Measurements from ENCODE around the gene TWNK.
"Not testable (repeated sequence)": the region's sequence is repeated elsewhere in the genome, so short reads cannot be mapped to it uniquely, and the experiment has no call there.

The TWNK gene

DNA sequence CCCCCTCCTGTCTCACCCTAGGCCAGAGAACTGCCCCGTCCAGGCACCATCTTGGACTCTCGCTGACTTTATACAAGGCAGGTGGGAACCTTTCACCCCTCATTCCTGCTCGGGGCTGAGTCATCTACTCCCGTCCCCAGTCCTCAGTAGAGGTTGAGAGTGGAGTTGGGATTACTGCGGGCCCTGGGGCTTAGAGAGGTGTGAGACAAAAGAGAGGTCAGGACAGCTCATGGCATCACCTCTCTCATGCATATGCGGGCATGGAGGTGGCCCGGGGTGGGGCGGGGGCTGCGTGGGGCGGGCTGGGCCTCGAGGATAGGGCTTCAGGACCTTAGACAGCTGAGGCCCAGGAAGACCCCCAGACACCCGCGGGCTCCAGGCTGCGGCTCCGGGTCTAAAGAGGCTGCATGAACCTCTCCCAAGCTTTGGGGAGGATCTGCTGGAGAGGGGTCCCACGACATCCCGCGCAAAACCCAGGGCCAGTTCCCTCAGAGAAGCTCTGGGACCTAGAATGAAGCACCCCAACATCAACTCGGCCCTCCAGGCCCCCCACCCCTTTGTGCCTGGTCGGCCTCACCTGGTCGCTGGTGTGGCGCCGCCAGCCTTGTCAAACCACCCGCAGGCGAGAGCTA is 43.3 kb downstream of the TWNK start:
- no peak for DNase-seq (ENCODE audit: low read depth)

DNA sequence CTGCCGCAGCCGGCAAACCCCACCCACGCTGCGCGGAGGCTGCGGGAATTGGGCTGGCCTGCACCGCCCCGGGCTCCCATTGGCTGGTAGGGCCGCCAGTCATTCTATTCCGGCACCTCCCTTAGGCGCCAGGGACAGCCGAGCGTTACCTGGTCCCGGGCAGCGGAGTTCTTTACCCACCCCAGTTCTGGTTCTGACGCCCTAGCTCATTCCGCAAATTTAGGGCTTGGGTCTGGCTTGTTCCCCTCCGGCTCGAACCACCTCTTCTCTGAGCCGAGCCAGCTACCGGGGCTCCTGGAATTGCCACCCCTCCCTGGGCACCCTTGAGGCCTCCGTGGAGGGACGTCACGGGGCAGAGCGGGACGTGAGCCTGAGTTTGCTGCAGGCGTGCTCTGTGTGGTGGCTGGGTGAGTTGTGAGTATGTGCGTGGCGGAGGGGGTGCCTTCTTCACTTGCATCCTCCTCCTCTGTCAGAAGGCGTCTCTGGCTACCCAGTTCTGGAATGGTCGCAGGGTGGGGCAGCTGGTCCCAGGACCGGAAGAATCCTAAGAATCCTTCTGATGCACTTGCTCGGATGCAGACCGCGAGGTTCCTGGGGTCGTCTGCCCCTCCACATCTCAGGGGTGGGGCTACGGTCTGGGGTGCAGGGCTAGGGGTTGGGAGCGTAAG is 43.9 kb downstream of the TWNK start, which contains the start of the genes PDZD7 and SFXN3:
Gene PDZD7, minus strand, starts transcription at position 2 of the 668 bp plus-strand sequence. CDS start 910 bp downstream, outside the sequence.
Gene SFXN3, plus strand, starts transcription at position 107 of the 668 bp plus-strand sequence. CDS start 3,461 bp downstream, outside the sequence.
- DNase-seq (ENCODE audit: low read depth): no peak

DNA sequence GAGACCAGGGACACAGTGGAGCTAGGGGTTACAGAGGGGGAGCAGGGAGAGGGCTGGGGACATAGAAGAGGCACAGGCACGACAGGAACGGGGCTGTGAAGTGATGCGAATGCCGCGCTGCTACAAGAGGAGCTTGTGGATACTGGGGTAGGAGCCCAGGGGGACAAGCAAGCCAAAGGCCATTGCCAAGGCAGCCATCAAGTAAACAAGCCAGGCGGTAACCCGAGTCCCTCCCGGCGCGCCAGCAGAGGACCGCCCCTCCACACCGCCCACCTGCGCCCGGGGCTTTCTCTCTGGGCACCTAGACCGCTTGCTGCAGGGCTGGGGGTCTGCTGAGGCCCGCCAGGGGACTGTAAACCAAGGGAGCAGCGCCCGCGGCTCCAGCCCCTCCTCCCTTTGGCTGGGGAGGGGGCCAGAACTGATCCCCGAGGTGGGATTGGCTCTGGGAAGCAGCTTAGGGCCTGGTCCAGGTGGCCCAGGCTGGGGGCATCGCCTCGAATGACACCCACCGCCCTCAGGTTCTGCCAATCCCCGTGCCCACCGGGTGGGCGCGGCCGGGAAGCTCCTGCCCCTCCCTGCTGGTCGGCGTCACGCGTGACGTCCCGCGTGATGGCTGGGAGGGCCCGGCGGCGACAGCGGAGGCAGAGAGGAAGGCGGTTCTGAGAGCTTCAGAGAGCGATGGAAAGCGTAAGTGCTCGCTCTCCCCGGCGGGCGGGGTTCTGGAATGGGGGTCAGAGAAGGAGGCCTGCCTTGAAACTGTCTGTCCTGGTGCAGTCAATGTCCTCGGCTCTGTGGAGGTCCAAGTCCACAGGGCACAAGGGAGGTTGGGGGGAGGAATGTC is 44.7 kb downstream of the TWNK start:
- no peak for DNase-seq (ENCODE audit: low read depth)

DNA sequence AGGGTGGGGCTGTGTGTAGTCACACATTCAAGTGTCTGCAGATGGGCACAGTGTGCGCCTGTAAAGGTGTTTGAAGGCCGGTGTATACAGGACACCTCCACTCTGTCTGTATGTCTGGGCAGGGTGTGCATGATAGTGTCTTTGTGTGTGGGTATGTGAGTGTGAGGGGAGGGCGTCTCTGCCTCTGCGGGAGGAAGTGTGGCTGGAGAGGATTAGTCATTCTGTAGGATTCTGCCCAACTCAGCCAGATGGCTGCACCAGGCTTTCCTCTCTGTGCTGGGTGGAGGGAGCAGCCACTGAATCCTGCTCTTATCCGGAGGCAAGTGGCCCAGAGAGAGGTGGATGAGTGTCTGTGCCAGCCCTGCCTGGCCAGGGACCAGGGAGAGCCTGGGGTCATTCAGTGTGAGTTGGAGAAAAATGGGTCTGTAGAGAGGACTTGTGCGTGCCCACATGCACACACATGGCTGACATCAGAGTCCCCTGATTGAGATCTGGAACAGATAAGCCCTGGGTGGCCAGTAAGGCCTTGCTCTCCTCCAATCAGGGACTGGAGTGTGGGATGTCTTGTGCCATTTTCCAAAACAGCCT is 45.4 kb downstream of the TWNK start:
- no peak for DNase-seq (ENCODE audit: low read depth)

DNA sequence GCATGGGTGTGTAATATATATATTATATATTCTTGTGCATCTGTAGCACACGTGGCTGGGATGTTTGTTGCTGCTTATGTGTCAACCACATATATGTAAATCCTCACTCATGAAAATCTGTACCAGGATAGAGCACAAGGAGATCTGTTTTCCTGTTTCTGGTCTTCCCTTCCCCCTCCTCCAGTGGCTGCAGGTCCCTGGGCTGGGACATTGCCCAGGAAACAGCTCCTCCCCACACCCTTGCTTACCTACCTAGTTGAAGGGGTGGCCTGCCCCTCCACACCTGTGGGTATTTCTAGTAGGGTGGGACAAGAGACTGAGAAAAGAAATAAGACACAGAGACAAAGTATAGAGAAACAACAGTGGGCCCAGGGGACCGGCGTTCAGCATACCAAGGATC is 45.9 kb downstream of the TWNK start:
- no peak for DNase-seq (ENCODE audit: low read depth)

DNA sequence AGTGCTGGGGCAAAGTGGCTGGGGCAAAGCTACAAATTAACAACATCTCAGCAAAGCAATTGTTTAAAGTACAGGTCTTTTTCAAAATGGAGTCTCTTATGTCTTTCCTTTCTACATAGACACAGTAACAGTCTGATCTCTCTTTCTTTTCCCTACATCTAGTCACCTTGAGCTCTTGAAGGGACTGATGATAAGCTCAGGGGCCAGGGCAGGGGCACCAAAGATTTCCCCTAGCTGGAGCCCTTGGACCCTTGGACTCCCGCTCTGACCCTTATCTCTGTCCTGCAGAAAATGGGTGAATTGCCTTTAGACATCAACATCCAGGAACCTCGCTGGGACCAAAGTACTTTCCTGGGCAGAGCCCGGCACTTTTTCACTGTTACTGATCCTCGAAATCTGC is 47.1 kb downstream of the TWNK start:
- DNase-seq (ENCODE audit: low read depth): not testable (repeated sequence)

DNA sequence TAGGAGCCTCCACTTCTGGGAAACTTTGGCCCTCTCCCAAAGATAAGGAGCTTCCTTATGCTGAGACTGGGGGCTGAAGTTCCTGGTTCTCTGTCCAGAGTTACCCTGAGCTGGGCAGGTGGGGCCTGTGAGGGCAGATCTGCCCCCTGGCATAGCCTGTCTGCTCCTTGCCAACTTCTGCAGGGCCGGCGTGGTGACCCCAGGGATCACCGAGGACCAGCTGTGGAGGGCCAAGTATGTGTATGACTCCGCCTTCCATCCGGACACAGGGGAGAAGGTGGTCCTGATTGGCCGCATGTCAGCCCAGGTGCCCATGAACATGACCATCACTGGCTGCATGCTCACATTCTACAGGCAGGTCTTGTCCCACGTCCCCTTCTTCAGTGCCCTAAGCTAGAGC is 48.0 kb downstream of the TWNK start:
- DNase-seq (ENCODE audit: low read depth): no peak

DNA sequence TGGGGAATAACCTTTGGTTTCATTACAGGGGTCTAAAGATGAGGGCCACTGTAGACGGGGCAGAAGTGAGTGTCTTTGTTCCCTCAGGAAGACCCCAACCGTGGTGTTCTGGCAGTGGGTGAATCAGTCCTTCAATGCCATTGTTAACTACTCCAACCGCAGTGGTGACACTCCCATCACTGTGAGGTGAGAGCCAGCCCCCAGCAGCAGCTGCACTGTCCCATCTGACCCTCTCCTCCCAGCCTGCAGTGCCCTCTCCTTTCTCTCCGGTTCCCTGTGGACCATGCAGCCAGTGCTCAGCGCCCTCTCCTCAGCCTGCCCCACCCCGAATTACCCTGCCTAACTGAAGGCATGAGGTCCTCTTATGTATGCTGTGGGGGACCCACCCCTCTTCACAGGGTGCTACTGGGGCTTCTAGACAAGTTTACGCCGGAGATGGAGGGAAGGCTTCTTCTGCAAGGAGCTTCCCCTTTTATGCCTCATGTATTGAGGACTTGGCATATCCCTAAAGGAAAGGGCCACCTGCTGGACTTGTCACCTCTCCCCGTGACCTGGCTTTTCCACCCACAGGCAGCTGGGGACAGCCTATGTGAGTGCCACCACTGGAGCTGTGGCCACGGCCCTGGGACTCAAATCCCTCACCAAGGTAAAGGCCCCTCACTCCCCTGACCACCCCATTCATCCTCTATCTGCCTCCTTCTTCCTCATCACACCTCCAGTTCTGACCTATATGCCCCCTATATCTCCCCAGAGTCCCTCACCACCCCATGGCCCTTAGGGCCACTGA is 48.8 kb downstream of the TWNK start:
- DNase-seq (ENCODE audit: low read depth): no peak

DNA sequence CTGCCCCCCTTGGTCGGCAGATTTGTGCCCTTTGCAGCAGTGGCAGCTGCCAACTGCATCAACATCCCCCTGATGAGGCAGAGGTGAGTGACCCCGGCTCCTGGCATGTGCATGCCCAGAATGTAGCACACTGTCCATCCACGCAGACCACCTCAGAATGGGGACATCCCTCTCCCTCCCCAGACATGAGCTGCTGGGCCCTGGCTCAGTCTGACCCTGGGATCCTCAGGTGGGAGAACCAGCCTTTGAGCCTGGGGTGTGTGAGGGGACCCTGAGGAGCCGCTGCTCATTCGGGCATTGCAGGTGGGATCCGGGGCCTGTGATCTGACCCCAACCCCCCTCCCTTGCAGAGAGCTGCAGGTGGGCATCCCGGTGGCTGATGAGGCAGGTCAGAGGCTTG is 49.4 kb downstream of the TWNK start:
- no peak for DNase-seq (ENCODE audit: low read depth)

DNA sequence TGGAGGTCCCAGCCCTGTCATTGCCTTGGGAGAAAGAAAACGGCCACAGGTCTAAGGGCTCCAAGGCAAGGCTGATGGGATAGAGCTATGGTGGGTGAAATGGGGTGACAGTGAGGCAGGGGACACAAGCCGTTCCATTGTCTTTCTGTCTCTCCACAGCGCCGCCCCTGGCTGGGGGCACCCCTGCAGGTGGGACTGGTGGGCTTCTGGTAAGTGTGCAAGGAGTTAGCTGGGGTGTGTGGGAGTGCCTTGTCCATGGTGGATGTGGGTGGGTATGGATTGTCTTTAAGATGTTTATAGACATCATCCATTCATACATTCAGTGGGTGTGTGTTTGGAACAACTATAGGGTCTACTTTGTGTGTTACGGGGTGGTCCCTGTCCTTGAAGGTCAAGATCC is 51.1 kb downstream of the TWNK start:
- DNase-seq (ENCODE audit: low read depth): no peak

DNA sequence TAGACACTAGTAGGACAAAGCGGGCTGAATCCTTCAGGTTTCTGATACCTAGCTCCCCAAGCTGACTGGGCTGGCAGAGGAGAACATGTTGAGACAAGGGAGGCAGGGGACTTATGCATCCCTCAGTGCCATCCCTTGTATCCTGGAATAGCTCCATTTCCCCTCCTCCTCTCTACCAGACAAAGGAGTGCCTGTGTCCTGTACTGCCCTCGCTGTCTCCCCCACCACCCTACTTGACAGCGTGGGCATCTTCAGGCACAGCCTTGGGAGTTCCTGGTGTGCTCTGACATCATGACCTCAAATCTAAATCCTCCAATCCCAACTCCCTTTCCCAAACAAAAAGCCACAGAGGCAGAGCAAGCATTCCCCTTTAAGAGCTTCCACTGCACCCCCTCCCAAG is 52.7 kb downstream of the TWNK start:
- no peak for DNase-seq (ENCODE audit: low read depth)

DNA sequence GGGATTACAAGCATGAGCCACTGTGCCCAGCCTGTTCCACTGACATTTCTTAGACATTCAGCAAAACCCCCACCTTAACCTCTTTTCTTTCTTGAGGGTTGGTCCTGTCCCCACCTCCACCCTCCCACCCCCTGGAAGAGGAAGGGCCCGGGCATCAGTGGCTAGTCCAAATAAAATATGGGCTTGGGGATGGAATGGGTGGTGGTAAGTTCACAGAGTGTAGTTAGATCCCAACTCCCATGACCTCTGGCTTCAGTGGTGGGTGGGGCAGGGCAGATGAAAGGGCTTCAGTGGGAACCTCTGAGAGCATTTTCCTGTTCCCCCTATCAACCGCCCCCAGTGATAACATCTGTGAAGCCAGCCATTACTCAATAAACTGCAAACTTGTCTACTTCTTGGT is 53.5 kb downstream of the TWNK start:
- DNase-seq (ENCODE audit: low read depth): no peak

DNA sequence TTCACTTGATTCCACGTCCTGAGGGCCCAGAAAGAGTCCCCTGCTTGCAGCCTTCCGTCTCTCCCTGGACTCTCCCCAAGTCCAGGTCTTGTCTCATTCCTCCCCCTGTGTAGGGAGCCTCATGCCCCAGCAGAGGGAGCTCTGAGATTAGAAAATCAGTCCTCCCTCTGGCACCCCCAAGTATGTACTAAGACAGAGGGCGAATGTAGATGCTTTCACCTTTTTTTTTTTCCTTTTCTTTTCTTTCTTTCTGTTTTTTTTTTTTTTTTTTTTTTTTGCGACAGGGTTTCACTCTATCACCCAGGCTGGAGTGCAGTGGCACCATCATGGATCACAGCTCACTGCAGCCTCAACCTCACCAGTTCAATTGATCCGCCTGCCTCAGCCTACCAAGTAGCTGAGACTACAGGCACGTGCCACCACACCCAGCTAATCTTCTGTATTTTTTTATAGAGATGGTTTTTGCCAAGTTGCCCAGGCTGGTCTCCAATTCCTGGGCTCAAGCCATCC is 54.0 kb downstream of the TWNK start:
- DNase-seq (ENCODE audit: low read depth): peak; percentile 86

DNA sequence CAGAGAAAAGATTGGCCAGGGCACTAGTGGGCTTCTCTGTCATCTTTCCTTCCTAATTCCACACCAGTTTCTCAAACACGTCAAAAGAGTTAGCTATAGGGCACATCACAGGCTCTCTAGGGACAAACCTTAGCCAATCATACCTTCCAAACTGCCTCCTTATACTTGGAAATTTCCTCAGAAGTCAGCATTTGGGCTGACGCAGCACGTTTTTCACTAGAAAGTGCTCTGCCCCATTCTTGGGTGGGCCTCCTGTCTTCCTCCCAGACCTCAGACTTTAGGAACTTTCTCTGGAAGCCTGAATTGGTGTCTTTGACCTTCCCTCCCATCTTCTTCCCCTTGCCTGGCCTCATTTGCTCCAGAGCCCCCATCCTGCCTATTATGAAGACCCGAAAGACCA is 54.8 kb downstream of the TWNK start:
- no peak for DNase-seq (ENCODE audit: low read depth)

DNA sequence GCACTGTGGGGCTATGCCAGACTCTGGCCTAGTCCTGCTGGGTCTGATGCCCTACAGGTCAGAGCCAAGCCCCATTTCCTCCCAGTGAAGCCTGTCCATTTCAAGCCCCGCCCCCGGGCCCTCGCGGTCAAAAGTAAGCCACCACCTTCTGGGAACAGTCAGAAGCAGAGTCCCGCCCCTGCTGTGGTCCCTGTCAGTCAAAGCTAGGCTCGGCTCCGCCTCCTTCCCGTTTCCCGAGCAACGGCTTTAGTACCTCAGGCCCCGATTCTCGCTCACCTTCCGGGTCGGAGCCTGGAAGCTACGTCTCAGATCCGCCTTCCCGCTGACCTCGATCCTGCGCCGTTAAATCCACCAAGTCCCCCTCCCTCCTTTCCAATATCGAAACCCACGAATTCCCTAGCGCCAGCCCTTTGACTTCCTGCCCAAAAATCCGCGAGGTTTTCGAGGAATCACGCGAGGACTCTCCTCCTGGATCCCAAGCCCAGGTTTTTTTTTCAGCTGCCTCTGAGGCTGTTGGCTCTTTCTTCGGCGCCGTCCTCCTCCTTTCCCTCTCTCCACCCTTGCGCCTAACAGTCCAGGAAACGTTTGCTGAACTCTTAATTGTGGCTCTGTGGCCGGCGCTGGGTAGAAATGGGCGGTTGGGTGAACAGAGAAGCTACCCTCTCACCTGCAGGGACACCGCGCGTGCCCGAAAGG is 55.5 kb downstream of the TWNK start:
- DNase-seq (ENCODE audit: low read depth): peak; percentile 89

DNA sequence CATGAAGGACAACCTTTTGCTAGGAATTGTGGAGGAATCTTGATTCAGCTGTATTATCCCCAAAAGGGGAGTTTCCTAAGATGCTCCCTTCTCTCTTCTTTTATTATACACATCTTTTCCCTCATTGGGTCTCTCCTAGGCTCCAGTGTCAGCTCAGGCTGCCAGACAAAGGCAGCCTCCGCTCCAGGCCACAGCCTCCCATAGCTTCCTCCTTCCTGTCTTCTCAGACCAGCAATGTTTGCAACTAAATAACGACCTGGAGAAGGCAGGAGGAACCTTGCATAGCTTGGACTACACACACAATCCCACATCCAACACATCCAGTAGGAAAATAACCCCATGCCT is 56.0 kb downstream of the TWNK start:
- DNase-seq (ENCODE audit: low read depth): no peak
